ENCODE measurements around the gene NAT16.

GRCh38 chr7:101177644-101178043 is 2.4 kb downstream of the NAT16 start:
- TF ChIP-seq CTCF (IDR thresholded peaks at IDR 0.05 in 2 of 3, conservative IDR thresholded peaks at IDR 0.05 in 1 of 3; ENCODE audit: control insufficient read depth in 2 of 3, extremely low read depth in 1 of 3, insufficient read depth in 1 of 3, low read depth in 3 of 3, low read length in 3 of 3) (no peak), BHLHE40 (IDR thresholded peaks at IDR 0.05; ENCODE audit: borderline replicate concordance in 1 of 2, low read depth in 2 of 2, low read length in 1 of 2) (no peak), TCF12 (IDR thresholded peaks at IDR 0.05; ENCODE audit: low read depth, low read length) (no peak), MYC (IDR thresholded peaks at IDR 0.05; ENCODE audit: insufficient read depth, insufficient read length, insufficient replicate concordance, low read length, severe bottlenecking) (no peak), CREM (IDR thresholded peaks at IDR 0.05; ENCODE audit: low read depth) (no peak), MTA3 (IDR thresholded peaks at IDR 0.05; ENCODE audit: borderline replicate concordance, low read length) (no peak), USF2 (IDR thresholded peaks at IDR 0.05; ENCODE audit: borderline replicate concordance, low read depth, low read length) (no peak), EZH2 (IDR thresholded peaks at IDR 0.05; ENCODE audit: borderline replicate concordance, control insufficient read depth, low read depth, low read length) (no peak), NR2C2 (IDR thresholded peaks at IDR 0.05; ENCODE audit: borderline replicate concordance, control insufficient read depth, insufficient read length, low read depth) (no peak), EGR1 (IDR thresholded peaks at IDR 0.05; ENCODE audit: borderline replicate concordance in 1 of 2, low read depth in 2 of 2, low read length in 2 of 2) (no peak), CREB1 (IDR thresholded peaks at IDR 0.05; ENCODE audit: low read depth) (no peak), TARDBP (IDR thresholded peaks at IDR 0.05; ENCODE audit: borderline replicate concordance) (no peak), JUND (IDR thresholded peaks at IDR 0.05; ENCODE audit: low read depth, low read length) (no peak)

Measured in GM12878 (cell line).